HCT116 (cell line): ENCODE measurements around the gene PLA2G7. TPM values are rescaled to one million over a fixed set of nuclear protein-coding genes. Genes with fewer than 3 reads are reported as not detected.
"Not testable (repeated sequence)": the region's sequence is repeated elsewhere in the genome, so short reads cannot be mapped to it uniquely, and the experiment has no call there.

Source experiments
- ATAC-seq: fragments of 200-7000 bp; cut with Tn5 transposase; 2 replicates; pipeline ENCODE4 v1.9.1; 2020; ENCODE audit warnings: mild to moderate bottlenecking, moderate library complexity
- BruUV-seq: library from RNA; stranded (reverse); fragments of 400-500 nt; replicated peaks from 2 replicates; lab custom pipeline; 2021; lab: Mats Ljungman, UMichigan
- CTCF ChIA-PET: fragments of 300-600 bp; sonication (Branson Sonifier 250); formaldehyde crosslinking; loops from one replicate; lab custom pipeline; 2021; ENCODE audit warnings: antibody characterized with exemption; lab: Charles Lee
- POLR2A ChIA-PET: fragments of 300-600, 350-600 bp; sonication (Branson Sonifier 250); formaldehyde crosslinking; loops from one replicate; lab custom pipeline; 2021; ENCODE audit warnings: antibody characterized with exemption; lab: Charles Lee
- RAD21 ChIA-PET, 2 experiments: fragments of 300-600 bp; sonication (Branson Sonifier 250); formaldehyde crosslinking; loops; one replicate each; lab custom pipeline; 2023; ENCODE audit warnings: low total read pairs in 2 of 2; ENCODE audit not compliant: uncharacterized antibody in 2 of 2, unreplicated experiment in 2 of 2, low non-redundant PET in 1 of 2; lab: Charles Lee
- DNase-seq: peaks from one replicate; pipeline ENCODE4 v3.0.0-alpha.2; 2010; ENCODE audit warnings: low read depth, low spot score
- H2AFZ ChIP-seq: fragments of 200-600 bp; shearing (Covaris generic), sonication (generic); 2 replicates; pipeline ENCODE4 v1.6.1; 2017; ENCODE audit warnings: low read depth, mixed run types, mixed read lengths, antibody characterized with exemption, low read length; ENCODE audit not compliant: poor library complexity, severe bottlenecking
- H3K27ac ChIP-seq: 2 replicates; pipeline ENCODE4 v1.5.1; 2012; ENCODE audit warnings: low read depth, low read length
- H3K27me3 ChIP-seq: fragments of 200-600 bp; sonication (generic); 2 replicates; pipeline ENCODE4 v1.6.1; 2016; ENCODE audit warnings: mixed run types, low read length, mixed read lengths; ENCODE audit not compliant: insufficient read depth
- H3K36me3 ChIP-seq, 2 experiments: fragments of 200-500 bp in 1 of 2; fragments of 200-600 bp in 1 of 2; sonication (Bioruptor generic) in 1 of 2; sonication (generic) in 1 of 2; 2 replicates each; pipeline versions ENCODE4 v1.5.1 to v1.6.1; 2014 to 2016; ENCODE audit warnings: low read length in 2 of 2, inconsistent platforms in 1 of 2, mixed read lengths in 1 of 2, mixed run types in 1 of 2; ENCODE audit not compliant: insufficient read depth in 2 of 2, control insufficient read depth in 1 of 2
- H3K4me1 ChIP-seq, 2 experiments: fragments of 200-600 bp in 1 of 2; sonication (generic) in 1 of 2; 2 replicates each; pipeline versions ENCODE4 v1.5.1 to v1.6.1; 2012 to 2017; ENCODE audit warnings: low read length in 2 of 2, inconsistent platforms in 1 of 2, mild to moderate bottlenecking in 1 of 2, mixed read lengths in 1 of 2, mixed run types in 1 of 2, moderate library complexity in 1 of 2; ENCODE audit not compliant: insufficient read depth in 2 of 2, control insufficient read depth in 1 of 2
- H3K4me2 ChIP-seq: fragments of 200-600 bp; sonication (generic); 2 replicates; pipeline ENCODE4 v1.6.1; 2017; ENCODE audit warnings: mixed run types, low read length, mixed read lengths
- H3K4me3 ChIP-seq, 2 experiments: fragments of 200-600 bp in 1 of 2; sonication (generic) in 1 of 2; replicated peaks in 1 of 2; 2 replicates each; pipeline ENCODE4 v1.5.1; 2011 to 2016; ENCODE audit warnings: low read length in 2 of 2, control low read depth in 1 of 2, low read depth in 1 of 2, mild to moderate bottlenecking in 1 of 2, mixed read lengths in 1 of 2, mixed run types in 1 of 2
- H3K79me2 ChIP-seq: fragments of 200-600 bp; sonication (generic); 2 replicates; pipeline ENCODE4 v1.6.1; 2017; ENCODE audit warnings: mild to moderate bottlenecking, mixed run types, low read length, moderate library complexity, mixed read lengths; ENCODE audit not compliant: insufficient read depth
- H3K9ac ChIP-seq: fragments of 200-600 bp; sonication (generic); 2 replicates; pipeline ENCODE4 v1.6.1; 2016; ENCODE audit warnings: low read length, mixed read lengths
- H3K9me2 ChIP-seq: fragments of 200-600 bp; sonication (generic), shearing (Covaris generic); 2 replicates; pipeline ENCODE4 v1.6.1; 2017; ENCODE audit warnings: mixed run types, mild to moderate bottlenecking, moderate library complexity; ENCODE audit not compliant: insufficient read depth
- H3K9me3 ChIP-seq, 2 experiments: fragments of 200-500 bp in 1 of 2; fragments of 200-600 bp in 1 of 2; sonication (Bioruptor generic) in 1 of 2; sonication (generic) in 1 of 2; 2 replicates each; pipeline ENCODE4 v1.6.1; 2014 to 2017; ENCODE audit warnings: low read length in 2 of 2, mixed read lengths in 2 of 2, inconsistent platforms in 1 of 2, low read depth in 1 of 2, mild to moderate bottlenecking in 1 of 2, mixed run types in 1 of 2, moderate library complexity in 1 of 2; ENCODE audit not compliant: control insufficient read depth in 1 of 2, insufficient read depth in 1 of 2
- H4K20me1 ChIP-seq: fragments of 200-600 bp; sonication (generic), shearing (Covaris generic); 2 replicates; pipeline ENCODE4 v1.6.1; 2017; ENCODE audit warnings: mixed run types, mild to moderate bottlenecking, moderate library complexity; ENCODE audit not compliant: insufficient read depth
- ATF3 ChIP-seq: IDR thresholded peaks from 2 replicates; pipeline ENCODE4 v1.6.1; 2012
- ELF1 ChIP-seq: IDR thresholded peaks from 2 replicates; pipeline ENCODE4 v1.6.1; 2012; ENCODE audit warnings: low read depth, borderline replicate concordance
- EZH2 ChIP-seq: fragments of 200-600 bp; sonication (generic); IDR thresholded peaks from 2 replicates; pipeline ENCODE4 v1.6.1; 2017; ENCODE audit warnings: antibody characterized with exemption, mixed run types
- FOSL1 ChIP-seq: IDR thresholded peaks from 2 replicates; pipeline ENCODE4 v1.6.1; 2012; ENCODE audit warnings: low read depth
- POLR2A ChIP-seq: IDR thresholded peaks from 2 replicates; pipeline ENCODE4 v1.7.0; 2011; ENCODE audit warnings: borderline replicate concordance; ENCODE audit not compliant: insufficient read depth, insufficient read length; ENCODE audit errors: extremely low read depth
- POLR2AphosphoS5 ChIP-seq: IDR thresholded peaks from 2 replicates; pipeline ENCODE4 v1.6.1; 2011; ENCODE audit warnings: mild to moderate bottlenecking, low read depth, low read length, moderate library complexity
- REST ChIP-seq: IDR thresholded peaks from 2 replicates; pipeline ENCODE4 v1.6.1; 2012; ENCODE audit warnings: low read depth
- TCF7L2 ChIP-seq: IDR thresholded peaks from 2 replicates; pipeline ENCODE4 v1.7.0; 2011; ENCODE audit warnings: borderline replicate concordance, inconsistent platforms; ENCODE audit not compliant: insufficient read depth, insufficient read length; ENCODE audit errors: extremely low read depth
- YY1 ChIP-seq: IDR thresholded peaks from 2 replicates; pipeline ENCODE4 v1.6.1; 2011; ENCODE audit warnings: low read length, low read depth, moderate library complexity, mild to moderate bottlenecking; ENCODE audit not compliant: insufficient replicate concordance; ENCODE audit errors: extremely low read depth
- ZFX ChIP-seq: fragments of 450-650 bp; IDR thresholded peaks from 2 replicates; pipeline ENCODE4 v1.6.1; 2017
- ZNF274 ChIP-seq: fragments of 200-500 bp; sonication (Bioruptor generic); IDR thresholded peaks from 2 replicates; pipeline ENCODE4 v1.6.1; 2014; ENCODE audit warnings: mild to moderate bottlenecking, low read depth, low read length, inconsistent platforms
- intact Hi-C: fragments of 100-400 bp; cut with micrococcal nuclease; formaldehyde crosslinking; loops from 2 replicates; pipeline ENCODE4 v1.10.0; 2022
- total RNA-seq: library from RNA; stranded (reverse); gene quantifications from one replicate; pipeline ENCODE4 v1.2.1, GENCODE V29; 2021; ENCODE audit not compliant: unreplicated experiment
- TF ChIP-seq, protein P1 (sequence below), 3 experiments: fragments of 200-600 bp in 1 of 3; sonication (generic) in 1 of 3; IDR thresholded peaks in 2 of 3; conservative IDR thresholded peaks in 1 of 3; 2 replicates each; pipeline ENCODE4 v1.5.1; 2012 to 2017; ENCODE audit warnings: low read depth in 2 of 3, low read length in 2 of 3, antibody characterized with exemption in 1 of 3, borderline replicate concordance in 1 of 3, control low read depth in 1 of 3, mild to moderate bottlenecking in 1 of 3, mixed read lengths in 1 of 3, mixed run types in 1 of 3, moderate library complexity in 1 of 3; ENCODE audit not compliant: insufficient read depth in 1 of 3

The PLA2G7 gene
- total RNA-seq, 1 experiment from 2014 or later: 2.8 TPM

DNA sequence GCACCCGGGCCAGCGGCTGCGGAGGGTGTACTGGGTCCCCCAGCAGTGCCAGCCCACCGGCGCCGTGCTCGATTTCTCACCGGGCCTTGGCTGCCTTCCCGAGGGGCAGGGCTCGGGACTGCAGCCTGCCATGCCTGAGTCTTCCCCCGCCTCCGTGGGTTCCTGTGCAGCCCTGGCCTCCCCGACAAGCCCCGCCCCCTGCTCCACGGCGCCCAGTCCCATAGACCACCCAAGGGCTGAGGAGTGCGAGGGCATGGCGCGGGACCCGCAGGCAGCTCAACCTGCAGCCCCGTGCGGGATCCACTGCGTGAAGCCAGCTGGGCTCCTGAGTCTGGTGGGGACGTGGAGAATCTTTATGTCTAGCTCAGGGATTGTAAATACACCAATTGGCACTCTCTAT, 39.6 kb upstream of the PLA2G7 start:
- H3K9ac ChIP-seq, intact Hi-C loops, H3K4me2 ChIP-seq, ATAC-seq, CTCF ChIA-PET, H4K20me1 ChIP-seq, RAD21 ChIA-PET, POLR2A ChIA-PET, H3K4me3 ChIP-seq, H3K27ac ChIP-seq, BruUV-seq, H3K27me3 ChIP-seq, H2AFZ ChIP-seq, DNase-seq, H3K79me2 ChIP-seq, H3K9me3 ChIP-seq, H3K36me3 ChIP-seq, H3K4me1 ChIP-seq, H3K9me2 ChIP-seq: not testable (repeated sequence)

GRCh38 chr6:46773201-46773855, 38.2 kb upstream of the PLA2G7 start:
- intact Hi-C loops: no loop called here
- ChIA-PET CTCF (no interaction called here), POLR2A (no interaction called here), RAD21 (no interaction called here)
- no peak for ATAC-seq
- no TSS peak for BruUV-seq
- H3K27me3 ChIP-seq: no peaks in the 10 kb centered on the region
- no peaks in the 10 kb centered on the region for H3K36me3 ChIP-seq
- H3K27ac ChIP-seq: no peak overlapping the region
- H3K4me1 ChIP-seq: no peaks in the 10 kb centered on the region
- no peak overlapping the region for H3K4me3 ChIP-seq
- H2AFZ ChIP-seq: no peak overlapping the region
- H3K9me3 ChIP-seq: no peaks in the 10 kb centered on the region
- H3K9me2 ChIP-seq: no peaks in the 10 kb centered on the region
- no peaks in the 10 kb centered on the region for H3K79me2 ChIP-seq
- DNase-seq: no peak
- no peaks in the 10 kb centered on the region for H4K20me1 ChIP-seq
- no peak overlapping the region for H3K9ac ChIP-seq
- H3K4me2 ChIP-seq: no peak overlapping the region
- TF ChIP-seq REST: no peak
- TF ChIP-seq POLR2AphosphoS5: no peak
- no peak for TF ChIP-seq POLR2A
- TF ChIP-seq ZNF274: no peak
- TF ChIP-seq TCF7L2: no peak
- no peak for TF ChIP-seq YY1
- TF ChIP-seq, protein P1, sequence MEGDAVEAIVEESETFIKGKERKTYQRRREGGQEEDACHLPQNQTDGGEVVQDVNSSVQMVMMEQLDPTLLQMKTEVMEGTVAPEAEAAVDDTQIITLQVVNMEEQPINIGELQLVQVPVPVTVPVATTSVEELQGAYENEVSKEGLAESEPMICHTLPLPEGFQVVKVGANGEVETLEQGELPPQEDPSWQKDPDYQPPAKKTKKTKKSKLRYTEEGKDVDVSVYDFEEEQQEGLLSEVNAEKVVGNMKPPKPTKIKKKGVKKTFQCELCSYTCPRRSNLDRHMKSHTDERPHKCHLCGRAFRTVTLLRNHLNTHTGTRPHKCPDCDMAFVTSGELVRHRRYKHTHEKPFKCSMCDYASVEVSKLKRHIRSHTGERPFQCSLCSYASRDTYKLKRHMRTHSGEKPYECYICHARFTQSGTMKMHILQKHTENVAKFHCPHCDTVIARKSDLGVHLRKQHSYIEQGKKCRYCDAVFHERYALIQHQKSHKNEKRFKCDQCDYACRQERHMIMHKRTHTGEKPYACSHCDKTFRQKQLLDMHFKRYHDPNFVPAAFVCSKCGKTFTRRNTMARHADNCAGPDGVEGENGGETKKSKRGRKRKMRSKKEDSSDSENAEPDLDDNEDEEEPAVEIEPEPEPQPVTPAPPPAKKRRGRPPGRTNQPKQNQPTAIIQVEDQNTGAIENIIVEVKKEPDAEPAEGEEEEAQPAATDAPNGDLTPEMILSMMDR (IDR thresholded peaks at IDR 0.05 in 2 of 3, conservative IDR thresholded peaks at IDR 0.05 in 1 of 3; ENCODE audit: borderline replicate concordance in 1 of 3, insufficient read depth in 1 of 3, low read depth in 2 of 3, low read length in 2 of 3): no peak
- TF ChIP-seq ZFX: no peak
- TF ChIP-seq EZH2: no peak
- no peak for TF ChIP-seq ATF3
- no peak for TF ChIP-seq ELF1
- no peak for TF ChIP-seq FOSL1
